ENCODE results near the gene GALNT9. TPM values are rescaled to one million over a fixed set of nuclear protein-coding genes. Genes with fewer than 3 reads are reported as not detected.

Gene GALNT9
- total and polyA plus RNA-seq, 8 donors = 0.17 to 5.0 (median 2.8) TPM; not detected in 1

DNA sequence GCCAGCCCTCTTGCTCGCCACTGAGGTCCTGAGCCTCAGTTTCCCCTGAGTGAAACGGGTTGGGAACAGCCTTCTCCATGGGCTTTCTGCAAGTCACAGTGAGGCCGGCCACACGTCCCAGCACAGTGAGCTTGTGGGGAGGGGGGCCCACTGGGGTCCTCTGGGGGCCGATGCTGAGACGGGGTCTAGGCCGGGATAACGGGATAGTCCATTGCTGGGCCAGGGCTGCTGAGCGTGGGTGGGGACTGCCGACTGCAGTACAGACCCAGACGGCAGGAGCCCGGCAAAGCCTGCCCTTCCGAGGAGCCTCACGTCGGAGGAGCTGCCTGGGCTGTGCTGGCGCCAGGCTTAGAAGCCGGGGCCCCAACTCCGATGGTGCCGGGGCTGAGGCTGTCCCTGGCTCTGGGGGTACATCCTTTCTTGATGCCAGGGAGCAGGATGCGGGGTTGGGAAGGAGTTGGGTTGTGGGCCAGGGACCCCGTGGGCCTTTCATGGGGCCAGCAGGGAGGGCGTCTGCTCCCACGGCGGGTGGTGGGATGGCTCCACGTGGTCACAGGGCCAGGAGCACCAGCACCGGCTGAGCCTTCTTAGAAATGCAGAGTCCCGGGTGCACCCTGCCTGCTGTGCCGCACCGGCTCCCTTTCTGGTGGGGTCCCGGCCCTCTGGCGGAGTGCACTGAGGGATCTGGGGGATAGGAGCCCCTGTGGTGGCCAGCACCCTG is 160.9 kb downstream of the GALNT9 start:
- Histone ChIP-seq H3K4me3 (no peak overlapping the region), H3K9me3 (no peaks in the 10 kb centered on the region), H3K36me3 (no peaks in the 10 kb centered on the region), H3K4me1 (peaks cover 0 to 4% of the 10 kb centered on the region in 2 donors), H3K27me3 (peaks cover 0 to 67% of the 10 kb centered on the region in 2 donors), H3K27ac (no peak overlapping the region)
- ATAC-seq (no peak), DNase-seq (peak in 1 of 4 donors; percentile 68)
- TF ChIP-seq, protein P1, sequence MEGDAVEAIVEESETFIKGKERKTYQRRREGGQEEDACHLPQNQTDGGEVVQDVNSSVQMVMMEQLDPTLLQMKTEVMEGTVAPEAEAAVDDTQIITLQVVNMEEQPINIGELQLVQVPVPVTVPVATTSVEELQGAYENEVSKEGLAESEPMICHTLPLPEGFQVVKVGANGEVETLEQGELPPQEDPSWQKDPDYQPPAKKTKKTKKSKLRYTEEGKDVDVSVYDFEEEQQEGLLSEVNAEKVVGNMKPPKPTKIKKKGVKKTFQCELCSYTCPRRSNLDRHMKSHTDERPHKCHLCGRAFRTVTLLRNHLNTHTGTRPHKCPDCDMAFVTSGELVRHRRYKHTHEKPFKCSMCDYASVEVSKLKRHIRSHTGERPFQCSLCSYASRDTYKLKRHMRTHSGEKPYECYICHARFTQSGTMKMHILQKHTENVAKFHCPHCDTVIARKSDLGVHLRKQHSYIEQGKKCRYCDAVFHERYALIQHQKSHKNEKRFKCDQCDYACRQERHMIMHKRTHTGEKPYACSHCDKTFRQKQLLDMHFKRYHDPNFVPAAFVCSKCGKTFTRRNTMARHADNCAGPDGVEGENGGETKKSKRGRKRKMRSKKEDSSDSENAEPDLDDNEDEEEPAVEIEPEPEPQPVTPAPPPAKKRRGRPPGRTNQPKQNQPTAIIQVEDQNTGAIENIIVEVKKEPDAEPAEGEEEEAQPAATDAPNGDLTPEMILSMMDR (IDR thresholded peaks at IDR 0.05) = no peak
- intact Hi-C loops (cut with DNase I) = no loop called here

DNA sequence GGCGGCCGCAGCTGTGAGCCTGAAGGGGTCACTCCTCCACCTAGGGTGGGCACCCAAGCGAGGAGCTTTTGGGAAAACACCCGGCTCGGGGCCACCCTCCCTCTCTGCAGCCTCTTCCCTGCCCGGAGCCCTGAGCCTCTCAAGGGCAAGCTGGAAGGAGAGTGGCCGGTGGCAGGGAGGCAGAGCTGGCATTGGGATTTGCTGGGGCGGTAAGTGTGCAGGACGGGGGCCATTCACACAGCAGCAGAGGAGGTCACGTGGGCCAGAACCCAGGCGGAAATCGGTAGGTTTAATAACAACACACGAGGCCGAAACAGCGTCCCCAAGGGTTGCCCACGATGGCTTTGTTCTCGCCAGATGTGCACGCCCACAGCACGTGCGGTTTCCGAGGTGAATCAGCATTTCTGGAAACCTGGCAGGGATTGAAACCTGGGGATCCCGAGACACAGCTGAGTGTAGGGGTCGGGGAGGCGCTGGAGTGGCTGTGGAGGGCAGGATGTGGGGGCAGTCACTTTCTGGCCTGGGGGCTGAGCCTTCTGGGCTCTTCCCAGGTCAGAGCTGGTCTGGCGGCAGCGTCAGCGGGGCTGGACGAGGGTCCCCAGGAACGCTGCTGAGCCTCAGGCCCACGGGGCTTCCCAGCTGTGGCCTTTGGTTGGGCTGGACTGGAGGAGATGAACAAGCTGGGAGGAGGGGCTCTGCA is 161.6 kb downstream of the GALNT9 start:
- DNase-seq = peak in 1 of 4 donors; percentile 70
- no peaks in the 10 kb centered on the region for H3K36me3 ChIP-seq
- H3K27ac ChIP-seq = no peak overlapping the region
- H3K27me3 ChIP-seq = peaks cover 0 to 67% of the 10 kb centered on the region in 2 donors
- ATAC-seq = no peak
- TF ChIP-seq, protein P1 (IDR thresholded peaks at IDR 0.05) = no peak
- no peaks in the 10 kb centered on the region for H3K9me3 ChIP-seq
- peaks cover 5 to 11% of the 10 kb centered on the region in 2 donors for H3K4me1 ChIP-seq
- intact Hi-C loops (cut with DNase I) = no loop called here
- H3K4me3 ChIP-seq = no peak overlapping the region

DNA sequence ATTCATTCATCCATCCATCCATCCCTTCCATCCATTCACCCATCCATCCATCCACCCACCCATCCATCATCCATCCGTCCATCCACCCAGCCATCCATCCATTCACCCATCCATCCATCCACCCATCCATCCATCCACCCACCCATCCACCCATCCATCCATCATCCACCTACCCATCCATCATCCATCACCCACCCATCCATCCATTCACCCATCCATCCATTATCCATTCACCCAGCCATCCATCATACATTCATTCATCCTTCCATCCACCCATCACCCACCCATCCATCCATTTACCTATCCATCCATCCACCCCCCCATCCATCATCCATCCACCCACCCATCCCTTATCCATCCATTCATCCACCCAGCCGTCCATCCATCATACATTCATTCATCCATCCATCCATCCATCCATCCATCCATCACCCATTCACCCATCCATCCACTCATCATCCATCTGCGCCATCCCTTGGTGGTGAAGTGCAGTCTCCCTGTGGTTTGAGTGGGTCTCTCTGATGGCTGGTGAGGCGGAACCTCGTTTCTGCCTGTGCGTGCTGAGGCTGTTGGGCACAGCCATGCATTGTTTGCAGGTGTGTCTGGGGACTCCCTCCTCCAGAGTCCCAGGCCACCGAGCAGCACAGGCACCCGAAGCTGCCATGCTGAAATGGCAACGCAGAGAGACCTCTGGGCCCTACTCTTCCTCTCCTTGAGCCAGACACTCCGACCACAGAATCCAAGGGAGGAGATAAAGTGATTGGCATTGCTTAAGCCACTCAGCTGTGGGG is 162.4 kb downstream of the GALNT9 start:
- TF ChIP-seq, protein P1 (IDR thresholded peaks at IDR 0.05) = no peak
- Histone ChIP-seq H3K36me3 (no peaks in the 10 kb centered on the region), H3K4me3 (no peak overlapping the region), H3K4me1 (peaks cover 6 to 18% of the 10 kb centered on the region in 2 donors), H3K27me3 (peaks cover 0 to 63% of the 10 kb centered on the region in 2 donors), H3K27ac (no peak overlapping the region), H3K9me3 (no peaks in the 10 kb centered on the region)
- intact Hi-C loops (cut with DNase I) = no loop called here
- ATAC-seq (no peak), DNase-seq (no peak)

DNA sequence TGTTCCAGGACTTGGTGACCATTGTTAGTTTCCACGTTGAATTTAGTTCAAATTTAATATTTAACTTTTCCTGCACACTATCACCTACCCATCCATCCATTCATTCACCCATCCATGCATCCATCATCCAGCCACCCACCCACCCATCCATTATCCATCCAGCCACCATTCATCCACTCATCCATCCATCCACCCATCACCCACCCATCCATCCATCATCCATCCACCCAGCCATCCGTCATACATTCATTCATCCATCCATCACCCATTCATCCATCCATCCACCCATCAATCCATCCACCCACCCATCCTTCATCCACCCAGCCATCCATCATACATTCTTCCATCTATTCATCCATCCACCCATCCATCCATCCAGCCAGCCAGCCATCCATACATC is 163.3 kb downstream of the GALNT9 start:
- peaks cover 6 to 18% of the 10 kb centered on the region in 2 donors for H3K4me1 ChIP-seq
- no peak overlapping the region for H3K27ac ChIP-seq
- no peaks in the 10 kb centered on the region for H3K9me3 ChIP-seq
- TF ChIP-seq, protein P1 (IDR thresholded peaks at IDR 0.05) = no peak
- DNase-seq (no peak), ATAC-seq (no peak)
- peaks cover 0 to 54% of the 10 kb centered on the region in 2 donors for H3K27me3 ChIP-seq
- H3K36me3 ChIP-seq = no peaks in the 10 kb centered on the region
- intact Hi-C loops (cut with DNase I) = no loop called here
- no peak overlapping the region for H3K4me3 ChIP-seq

Measured in left lung (tissue), 10 donors.